Neural cell (in vitro differentiated cells): ENCODE results near the gene FABP6.

ENCODE experiments used
- CTCF ChIP-seq: fragments of 450-650 bp; IDR thresholded peaks from 2 replicates; pipeline ENCODE4 v1.5.1; 2014; ENCODE audit warnings: antibody characterized with exemption, mild to moderate bottlenecking, moderate library complexity; ENCODE audit not compliant: poor library complexity, severe bottlenecking
- RAD21 ChIP-seq: fragments of 450-650 bp; conservative IDR thresholded peaks from 2 replicates; pipeline ENCODE4 v1.6.1; 2014; ENCODE audit warnings: antibody characterized with exemption, mild to moderate bottlenecking, moderate library complexity
- SMC3 ChIP-seq: fragments of 450-650 bp; conservative IDR thresholded peaks from 2 replicates; pipeline ENCODE4 v1.6.1; 2014; ENCODE audit warnings: antibody characterized with exemption, mild to moderate bottlenecking, moderate library complexity; ENCODE audit not compliant: poor library complexity
- TAF1 ChIP-seq: IDR thresholded peaks from 2 replicates; pipeline ENCODE4 v1.6.1; 2012; ENCODE audit warnings: low read depth

- no peak for TF ChIP-seq CTCF
- no peak for TF ChIP-seq RAD21
- no peak for TF ChIP-seq SMC3
- no peak for TF ChIP-seq TAF1
These were observed 30.4 kb upstream of the FABP6 start for GRCh38 chr5:160198841-160199409.
